NB4 (cell line): ENCODE measurements around the gene LBHD2.

Experiments used
- POLR2A ChIP-seq: IDR thresholded peaks from 2 replicates; pipeline ENCODE4 v1.6.1; 2011; ENCODE audit warnings: mild to moderate bottlenecking; ENCODE audit not compliant: insufficient read length; ENCODE audit errors: extremely low read depth
- TF ChIP-seq, protein P1 (sequence below): IDR thresholded peaks from one replicate; pipeline ENCODE4 v1.5.1; 2012; ENCODE audit warnings: low read depth, low read length
- TF ChIP-seq, protein P2 (sequence below): IDR thresholded peaks from 2 replicates; pipeline ENCODE4 v1.6.1; 2011; ENCODE audit warnings: low read depth, low read length

DNA sequence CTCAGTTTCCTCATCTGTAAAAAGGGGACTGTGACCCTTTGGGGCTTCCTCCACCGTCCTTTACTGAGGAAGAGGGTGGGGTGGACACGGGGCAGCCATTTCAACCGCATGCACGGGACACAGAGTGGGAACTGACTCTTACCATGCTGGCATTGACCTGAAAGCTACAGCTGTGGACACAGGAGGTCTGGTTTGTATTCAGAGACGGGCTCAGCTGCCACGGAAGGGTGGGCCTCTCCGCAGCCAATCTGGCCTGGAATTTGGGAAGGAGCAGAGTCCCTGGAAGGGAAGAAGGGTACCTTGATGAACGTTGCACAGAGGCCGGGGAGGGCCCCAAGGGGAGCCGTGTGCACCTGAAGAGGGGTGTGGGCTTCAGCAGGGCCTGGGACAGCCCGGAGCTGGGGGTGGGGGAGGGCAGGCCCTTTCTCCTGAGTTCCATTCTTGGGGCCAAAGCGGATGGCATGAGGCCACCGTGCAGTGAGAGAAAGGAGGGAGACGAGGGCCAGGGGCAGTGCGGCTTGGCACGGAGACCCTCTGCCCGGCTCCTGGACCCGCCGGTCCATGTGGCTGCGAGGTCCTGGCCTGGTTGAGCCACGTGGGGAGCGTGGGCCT lies 53.8 kb downstream of the LBHD2 start:
- TF ChIP-seq, protein P1, sequence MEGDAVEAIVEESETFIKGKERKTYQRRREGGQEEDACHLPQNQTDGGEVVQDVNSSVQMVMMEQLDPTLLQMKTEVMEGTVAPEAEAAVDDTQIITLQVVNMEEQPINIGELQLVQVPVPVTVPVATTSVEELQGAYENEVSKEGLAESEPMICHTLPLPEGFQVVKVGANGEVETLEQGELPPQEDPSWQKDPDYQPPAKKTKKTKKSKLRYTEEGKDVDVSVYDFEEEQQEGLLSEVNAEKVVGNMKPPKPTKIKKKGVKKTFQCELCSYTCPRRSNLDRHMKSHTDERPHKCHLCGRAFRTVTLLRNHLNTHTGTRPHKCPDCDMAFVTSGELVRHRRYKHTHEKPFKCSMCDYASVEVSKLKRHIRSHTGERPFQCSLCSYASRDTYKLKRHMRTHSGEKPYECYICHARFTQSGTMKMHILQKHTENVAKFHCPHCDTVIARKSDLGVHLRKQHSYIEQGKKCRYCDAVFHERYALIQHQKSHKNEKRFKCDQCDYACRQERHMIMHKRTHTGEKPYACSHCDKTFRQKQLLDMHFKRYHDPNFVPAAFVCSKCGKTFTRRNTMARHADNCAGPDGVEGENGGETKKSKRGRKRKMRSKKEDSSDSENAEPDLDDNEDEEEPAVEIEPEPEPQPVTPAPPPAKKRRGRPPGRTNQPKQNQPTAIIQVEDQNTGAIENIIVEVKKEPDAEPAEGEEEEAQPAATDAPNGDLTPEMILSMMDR = no peak
- TF ChIP-seq, protein P2, sequence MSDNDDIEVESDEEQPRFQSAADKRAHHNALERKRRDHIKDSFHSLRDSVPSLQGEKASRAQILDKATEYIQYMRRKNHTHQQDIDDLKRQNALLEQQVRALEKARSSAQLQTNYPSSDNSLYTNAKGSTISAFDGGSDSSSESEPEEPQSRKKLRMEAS = no peak
- TF ChIP-seq POLR2A = no peak
